ENCODE results near the gene DNASE1L2.

DNA sequence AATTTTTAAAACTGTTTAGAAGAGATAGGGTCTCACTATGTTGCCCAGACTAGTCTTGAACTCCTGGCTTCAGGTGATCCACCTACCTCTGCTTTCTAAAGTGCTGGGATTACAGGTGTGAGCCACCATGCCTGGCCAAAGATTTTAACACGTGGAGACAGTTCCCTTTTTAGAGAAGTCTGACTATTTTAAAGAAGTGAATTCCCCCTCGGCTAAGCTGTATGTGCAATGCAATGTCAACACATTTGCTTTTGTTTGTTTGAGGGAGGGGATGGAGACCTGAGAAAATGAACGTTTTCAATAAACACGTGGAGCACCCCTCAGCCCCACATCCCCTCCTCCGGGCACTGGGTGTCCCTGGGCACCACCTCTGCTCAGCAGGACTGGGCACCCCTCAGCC lies 46.0 kb downstream of the DNASE1L2 start:
- TF ChIP-seq RXRA (IDR thresholded peaks at IDR 0.05; ENCODE audit: insufficient read depth, low read depth, low read length) (no peak), RBBP5 (IDR thresholded peaks at IDR 0.05; ENCODE audit: borderline replicate concordance, low read depth, low read length) (no peak), CTCF (IDR thresholded peaks at IDR 0.05; ENCODE audit: control extremely low read depth in 1 of 3, insufficient read depth in 1 of 3, low read depth in 1 of 3, low read length in 3 of 3) (no peak), CEBPB (IDR thresholded peaks at IDR 0.05; ENCODE audit: low read depth, low read length) (no peak), TAF1 (IDR thresholded peaks at IDR 0.05; ENCODE audit: low read depth, low read length) (no peak), RAD21 (IDR thresholded peaks at IDR 0.05 in 1 of 2, conservative IDR thresholded peaks at IDR 0.05 in 1 of 2; ENCODE audit: low read depth in 2 of 2, low read length in 2 of 2) (no peak), RFX5 (IDR thresholded peaks at IDR 0.05; ENCODE audit: borderline replicate concordance, low read depth, low read length) (no peak), GABPA (IDR thresholded peaks at IDR 0.05; ENCODE audit: borderline replicate concordance, insufficient read depth, low read length) (no peak), POLR2A (IDR thresholded peaks at IDR 0.05; ENCODE audit: control extremely low read depth in 1 of 2, low read depth in 2 of 2, low read length in 2 of 2) (no peak), BRCA1 (IDR thresholded peaks at IDR 0.05; ENCODE audit: low read depth, low read length) (no peak), CHD7 (IDR thresholded peaks at IDR 0.05; ENCODE audit: insufficient replicate concordance, low read length) (no peak)

Data from H1 (cell line).